ENCODE results near the gene CRHBP. TPM values are rescaled to one million over a fixed set of nuclear protein-coding genes. Genes with fewer than 3 reads are reported as not detected.

The CRHBP gene
- total and polyA plus RNA-seq, 2 donors (not counting 1 experiment from before 2014, with no cell fraction given), result 0.62 to 1.7 TPM

DNA sequence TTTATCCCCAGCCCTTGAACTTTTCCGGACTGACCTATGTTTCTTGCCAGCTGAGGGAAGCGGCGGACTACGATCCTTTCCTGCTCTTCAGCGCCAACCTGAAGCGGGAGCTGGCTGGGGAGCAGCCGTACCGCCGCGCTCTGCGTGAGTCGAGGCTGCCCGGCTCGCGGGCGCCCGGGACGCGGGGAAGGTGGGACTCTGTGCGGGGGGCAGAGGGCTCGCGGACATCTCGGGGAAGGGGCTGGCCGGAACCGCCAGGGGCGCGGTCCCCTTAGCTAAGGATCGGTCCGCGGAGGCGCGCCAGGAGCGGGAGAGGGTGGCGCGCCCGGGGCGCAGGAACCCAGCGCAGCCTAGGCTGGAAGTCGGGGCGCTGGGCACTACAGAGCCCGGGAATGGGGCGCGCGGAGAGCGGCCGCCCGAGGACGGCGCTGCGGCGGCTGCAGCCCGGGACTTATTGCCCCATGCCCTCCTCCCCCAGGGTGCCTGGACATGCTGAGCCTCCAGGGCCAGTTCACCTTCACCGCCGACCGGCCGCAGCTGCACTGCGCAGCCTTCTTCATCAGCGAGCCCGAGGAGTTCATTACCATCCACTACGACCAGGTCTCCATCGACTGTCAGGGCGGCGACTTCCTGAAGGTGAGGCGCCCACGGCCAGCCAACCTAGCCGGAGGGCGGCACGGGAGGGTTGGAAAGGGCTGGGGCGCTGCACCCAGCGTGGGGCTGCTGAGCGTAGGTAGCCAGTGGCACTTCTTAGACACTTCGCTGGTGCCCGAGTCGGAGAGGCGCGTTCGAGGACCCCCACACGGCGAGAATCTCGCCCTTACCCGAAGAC is 922 bp downstream of the CRHBP start:
- TF ChIP-seq, protein P1, sequence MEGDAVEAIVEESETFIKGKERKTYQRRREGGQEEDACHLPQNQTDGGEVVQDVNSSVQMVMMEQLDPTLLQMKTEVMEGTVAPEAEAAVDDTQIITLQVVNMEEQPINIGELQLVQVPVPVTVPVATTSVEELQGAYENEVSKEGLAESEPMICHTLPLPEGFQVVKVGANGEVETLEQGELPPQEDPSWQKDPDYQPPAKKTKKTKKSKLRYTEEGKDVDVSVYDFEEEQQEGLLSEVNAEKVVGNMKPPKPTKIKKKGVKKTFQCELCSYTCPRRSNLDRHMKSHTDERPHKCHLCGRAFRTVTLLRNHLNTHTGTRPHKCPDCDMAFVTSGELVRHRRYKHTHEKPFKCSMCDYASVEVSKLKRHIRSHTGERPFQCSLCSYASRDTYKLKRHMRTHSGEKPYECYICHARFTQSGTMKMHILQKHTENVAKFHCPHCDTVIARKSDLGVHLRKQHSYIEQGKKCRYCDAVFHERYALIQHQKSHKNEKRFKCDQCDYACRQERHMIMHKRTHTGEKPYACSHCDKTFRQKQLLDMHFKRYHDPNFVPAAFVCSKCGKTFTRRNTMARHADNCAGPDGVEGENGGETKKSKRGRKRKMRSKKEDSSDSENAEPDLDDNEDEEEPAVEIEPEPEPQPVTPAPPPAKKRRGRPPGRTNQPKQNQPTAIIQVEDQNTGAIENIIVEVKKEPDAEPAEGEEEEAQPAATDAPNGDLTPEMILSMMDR (IDR thresholded peaks at IDR 0.05), result no peak
- TF ChIP-seq EZH2 (IDR thresholded peaks at IDR 0.05; ENCODE audit: borderline replicate concordance, insufficient read depth, low read depth, low read length, poor library complexity, severe bottlenecking), result no peak
- POLR2A ChIA-PET, result no interaction called here
- Histone ChIP-seq H3K4me2 (replicated peaks; ENCODE audit: low read depth, low read length, poor library complexity, severe bottlenecking) (peak overlapping the region; percentile 25), H3K27ac (ENCODE audit: low read length in 2 of 2) (no peak overlapping the region), H3K4me1 (ENCODE audit: control insufficient read depth in 2 of 2, insufficient read depth in 2 of 2, low read length in 2 of 2) (peaks cover 8 to 12% of the 10 kb centered on the region in 2 donors), H3K9ac (ENCODE audit: low read length) (no peak overlapping the region), H3K4me3 (ENCODE audit: control extremely low read depth in 1 of 5, extremely low read depth in 1 of 5, insufficient read depth in 1 of 5, low read depth in 2 of 5, low read length in 4 of 5) (no peak overlapping the region), H2AFZ (ENCODE audit: insufficient read depth, low read depth, low read length, poor library complexity, severe bottlenecking) (peak overlapping the region; percentile 22), H3K9me3 (ENCODE audit: control extremely low read depth in 1 of 3, control insufficient read depth in 2 of 3, insufficient read depth in 1 of 3, low read length in 2 of 3) (no peaks in the 10 kb centered on the region), H3K36me3 (replicated peaks in 1 of 2; ENCODE audit: control extremely low read depth in 1 of 2, control insufficient read depth in 1 of 2, extremely low read depth in 1 of 2, insufficient read depth in 2 of 2, low read length in 1 of 2) (no peaks in the 10 kb centered on the region), H3K27me3 (replicated peaks in 1 of 4; ENCODE audit: control extremely low read depth in 1 of 4, control insufficient read depth in 3 of 4, insufficient read depth in 4 of 4, low read length in 3 of 4) (peaks cover 0 to 33% (median 18%) of the 10 kb centered on the region in 4 experiments), H4K20me1 (ENCODE audit: control insufficient read depth, insufficient read depth, low read length, poor library complexity, severe bottlenecking) (no peaks in the 10 kb centered on the region), H3K79me2 (ENCODE audit: control insufficient read depth, insufficient read depth, low read length) (no peaks in the 10 kb centered on the region)
- H3K27ac Mint-ChIP-seq, result no peak overlapping the region
- no peak for ATAC-seq (ENCODE audit: low read depth)
- peaks cover 41% of the 10 kb centered on the region for H3K27me3 Mint-ChIP-seq
- peaks cover 6% of the 10 kb centered on the region for H3K4me1 Mint-ChIP-seq
- intact Hi-C loops (cut with micrococcal nuclease), result no loop called here
- CTCF ChIA-PET, result no interaction called here
- no peak overlapping the region for H3K4me3 Mint-ChIP-seq
- DNase-seq, result no peak
- 2% methylated on average over 77 of the region's 81 CpGs for WGBS (ENCODE audit: insufficient coverage)
- no peaks in the 10 kb centered on the region for H3K9me3 Mint-ChIP-seq (ENCODE audit: insufficient read depth)

DNA sequence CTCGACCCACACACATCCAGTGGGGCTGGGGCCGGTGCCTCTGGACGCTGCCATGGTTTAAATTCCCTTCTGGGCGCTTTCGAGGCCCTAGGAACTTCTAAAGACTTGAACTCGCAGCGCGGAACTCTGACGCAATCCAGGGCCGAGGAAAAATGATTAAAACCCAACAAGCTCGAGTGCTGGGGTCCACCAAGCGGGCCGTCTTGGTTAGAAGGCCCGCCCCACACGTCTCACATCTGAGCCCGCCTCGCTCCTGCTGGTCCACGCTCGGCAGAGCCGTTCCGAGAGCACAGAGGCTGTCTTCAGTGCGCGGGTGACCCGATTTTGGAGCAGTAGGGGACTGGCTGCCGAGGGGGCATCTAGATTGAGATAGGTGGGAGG is 1.5 kb downstream of the CRHBP start:
- Mint-ChIP-seq H3K27me3 (peaks cover 41% of the 10 kb centered on the region), H3K4me3 (no peak overlapping the region), H3K4me1 (peaks cover 6% of the 10 kb centered on the region), H3K9me3 (ENCODE audit: insufficient read depth) (no peaks in the 10 kb centered on the region), H3K27ac (no peak overlapping the region)
- TF ChIP-seq, protein P1 (IDR thresholded peaks at IDR 0.05), result no peak
- no peak for TF ChIP-seq EZH2 (IDR thresholded peaks at IDR 0.05; ENCODE audit: borderline replicate concordance, insufficient read depth, low read depth, low read length, poor library complexity, severe bottlenecking)
- intact Hi-C loops (cut with micrococcal nuclease), result no loop called here
- ATAC-seq (ENCODE audit: low read depth) (no peak), DNase-seq (no peak)
- ChIA-PET CTCF (no interaction called here), POLR2A (no interaction called here)
- Histone ChIP-seq H4K20me1 (ENCODE audit: control insufficient read depth, insufficient read depth, low read length, poor library complexity, severe bottlenecking) (no peaks in the 10 kb centered on the region), H3K9ac (ENCODE audit: low read length) (no peak overlapping the region), H3K79me2 (ENCODE audit: control insufficient read depth, insufficient read depth, low read length) (no peaks in the 10 kb centered on the region), H2AFZ (ENCODE audit: insufficient read depth, low read depth, low read length, poor library complexity, severe bottlenecking) (peak overlapping the region; percentile 22), H3K36me3 (replicated peaks in 1 of 2; ENCODE audit: control extremely low read depth in 1 of 2, control insufficient read depth in 1 of 2, extremely low read depth in 1 of 2, insufficient read depth in 2 of 2, low read length in 1 of 2) (no peaks in the 10 kb centered on the region), H3K27me3 (replicated peaks in 1 of 4; ENCODE audit: control extremely low read depth in 1 of 4, control insufficient read depth in 3 of 4, insufficient read depth in 4 of 4, low read length in 3 of 4) (peaks cover 0 to 33% (median 18%) of the 10 kb centered on the region in 4 experiments), H3K4me2 (replicated peaks; ENCODE audit: low read depth, low read length, poor library complexity, severe bottlenecking) (peak overlapping the region; percentile 25), H3K4me3 (ENCODE audit: control extremely low read depth in 1 of 5, extremely low read depth in 1 of 5, insufficient read depth in 1 of 5, low read depth in 2 of 5, low read length in 4 of 5) (no peak overlapping the region), H3K4me1 (ENCODE audit: control insufficient read depth in 2 of 2, insufficient read depth in 2 of 2, low read length in 2 of 2) (peaks cover 8 to 12% of the 10 kb centered on the region in 2 donors), H3K27ac (ENCODE audit: low read length in 2 of 2) (no peak overlapping the region), H3K9me3 (ENCODE audit: control extremely low read depth in 1 of 3, control insufficient read depth in 2 of 3, insufficient read depth in 1 of 3, low read length in 2 of 3) (no peaks in the 10 kb centered on the region)
- WGBS (ENCODE audit: insufficient coverage), result 7% methylated on average over 23 of the region's 25 CpGs
